Measurements from ENCODE around the gene TMEM53.
"Not testable (repeated sequence)": the region's sequence is repeated elsewhere in the genome, so short reads cannot be mapped to it uniquely, and the experiment has no call there.

Gene TMEM53

GRCh38 chr1:44705938-44706337, 31.7 kb upstream of the TMEM53 start:
- CTCF ChIA-PET = interaction anchor here (1.3 kb wide), 1 partner anchor 25 kb away, joined by 4 read pairs; the partner anchor contains the start of gene RNU5D-1
- TF ChIP-seq TARDBP (IDR thresholded peaks at IDR 0.05) (no peak), LEF1 (IDR thresholded peaks at IDR 0.05; ENCODE audit: borderline replicate concordance) (no peak), FOXM1 (IDR thresholded peaks at IDR 0.05; ENCODE audit: borderline replicate concordance) (no peak), L3MBTL2 (conservative IDR thresholded peaks at IDR 0.05) (no peak), CTBP1 (IDR thresholded peaks at IDR 0.05; ENCODE audit: borderline replicate concordance) (no peak), ZNF384 (IDR thresholded peaks at IDR 0.05) (no peak), SUZ12 (IDR thresholded peaks at IDR 0.05) (no peak)
- TF ChIP-seq, protein P1, sequence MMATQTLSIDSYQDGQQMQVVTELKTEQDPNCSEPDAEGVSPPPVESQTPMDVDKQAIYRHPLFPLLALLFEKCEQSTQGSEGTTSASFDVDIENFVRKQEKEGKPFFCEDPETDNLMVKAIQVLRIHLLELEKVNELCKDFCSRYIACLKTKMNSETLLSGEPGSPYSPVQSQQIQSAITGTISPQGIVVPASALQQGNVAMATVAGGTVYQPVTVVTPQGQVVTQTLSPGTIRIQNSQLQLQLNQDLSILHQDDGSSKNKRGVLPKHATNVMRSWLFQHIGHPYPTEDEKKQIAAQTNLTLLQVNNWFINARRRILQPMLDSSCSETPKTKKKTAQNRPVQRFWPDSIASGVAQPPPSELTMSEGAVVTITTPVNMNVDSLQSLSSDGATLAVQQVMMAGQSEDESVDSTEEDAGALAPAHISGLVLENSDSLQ (IDR thresholded peaks at IDR 0.05) = no peak
- POLR2A ChIA-PET = interaction anchor here (0.6 to 2.6 kb wide), 2 partner anchors 15 to 18 kb away, joined by 3 to 8 read pairs; no protein-coding TSS in a partner anchor
- no peak for DNase-seq (ENCODE audit: extremely low spot score)

DNA sequence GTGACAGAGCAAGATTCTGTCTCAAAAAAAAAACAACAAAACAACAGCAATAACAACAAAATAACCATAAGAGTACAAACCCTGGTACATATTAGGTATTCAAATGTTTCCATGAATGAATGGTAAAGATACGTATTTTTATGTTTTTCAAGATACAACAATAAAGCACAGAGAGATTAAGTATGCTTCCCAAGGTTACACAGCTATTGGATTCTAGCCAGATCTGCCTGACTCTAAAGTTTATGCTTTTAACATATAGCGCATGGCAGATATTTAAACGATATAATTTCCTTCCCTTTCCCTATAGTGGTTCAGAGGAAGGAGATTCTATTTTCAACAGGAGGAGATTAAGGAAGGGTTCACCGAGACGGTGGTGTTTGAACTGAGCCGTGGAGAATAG, 31.2 kb upstream of the TMEM53 start:
- ChIA-PET POLR2A (interaction anchor here (2.6 kb wide), 1 partner anchor 16 kb away, joined by 8 read pairs; no protein-coding TSS in a partner anchor), CTCF (interaction anchor here (0.6 kb wide), 1 partner anchor 18 kb away, joined by 3 read pairs; no protein-coding TSS in a partner anchor)
- no peak for TF ChIP-seq L3MBTL2 (conservative IDR thresholded peaks at IDR 0.05)
- TF ChIP-seq HDGF (IDR thresholded peaks at IDR 0.05; ENCODE audit: borderline replicate concordance) = no peak
- no peak for TF ChIP-seq ARNT (IDR thresholded peaks at IDR 0.05)
- no peak for TF ChIP-seq BHLHE40 (IDR thresholded peaks at IDR 0.05; ENCODE audit: borderline replicate concordance)
- no peak for TF ChIP-seq FOXA1 (IDR thresholded peaks at IDR 0.05)
- TF ChIP-seq NFRKB (IDR thresholded peaks at IDR 0.05) = no peak
- TF ChIP-seq, protein P1 (IDR thresholded peaks at IDR 0.05) = no peak
- no peak for TF ChIP-seq SP1 (IDR thresholded peaks at IDR 0.05)
- TF ChIP-seq LEF1 (IDR thresholded peaks at IDR 0.05; ENCODE audit: borderline replicate concordance) = no peak
- no peak for TF ChIP-seq TARDBP (IDR thresholded peaks at IDR 0.05)
- no peak for TF ChIP-seq FOXM1 (IDR thresholded peaks at IDR 0.05; ENCODE audit: borderline replicate concordance)
- TF ChIP-seq ZNF384 (IDR thresholded peaks at IDR 0.05) = no peak
- no peak for TF ChIP-seq SUZ12 (IDR thresholded peaks at IDR 0.05)
- DNase-seq (ENCODE audit: extremely low spot score) = no peak

- ChIA-PET CTCF (interaction anchor here (0.7 to 1.6 kb wide), 2 partner anchors 16 to 49 kb away, joined by 3 to 4 read pairs; no protein-coding TSS in a partner anchor), POLR2A (interaction anchor here (2.8 kb wide), 1 partner anchor 21 kb away, joined by 10 read pairs; no protein-coding TSS in a partner anchor)
- TF ChIP-seq HDGF (IDR thresholded peaks at IDR 0.05; ENCODE audit: borderline replicate concordance) = no peak
- no peak for TF ChIP-seq CTBP1 (IDR thresholded peaks at IDR 0.05; ENCODE audit: borderline replicate concordance)
- TF ChIP-seq TARDBP (IDR thresholded peaks at IDR 0.05) = no peak
- TF ChIP-seq ELF4 (IDR thresholded peaks at IDR 0.05) = no peak
- no peak for TF ChIP-seq LEF1 (IDR thresholded peaks at IDR 0.05; ENCODE audit: borderline replicate concordance)
- TF ChIP-seq NFRKB (IDR thresholded peaks at IDR 0.05) = no peak
- no peak for TF ChIP-seq FOXK2 (IDR thresholded peaks at IDR 0.05)
- TF ChIP-seq FOXM1 (IDR thresholded peaks at IDR 0.05; ENCODE audit: borderline replicate concordance) = no peak
- no peak for TF ChIP-seq ZNF384 (IDR thresholded peaks at IDR 0.05)
- TF ChIP-seq, protein P1 (IDR thresholded peaks at IDR 0.05) = no peak
- TF ChIP-seq FOXA1 (IDR thresholded peaks at IDR 0.05) = no peak
- TF ChIP-seq SUZ12 (IDR thresholded peaks at IDR 0.05) = no peak
- TF ChIP-seq L3MBTL2 (conservative IDR thresholded peaks at IDR 0.05) = no peak
- no peak for TF ChIP-seq SP1 (IDR thresholded peaks at IDR 0.05)
- no peak for TF ChIP-seq BHLHE40 (IDR thresholded peaks at IDR 0.05; ENCODE audit: borderline replicate concordance)
- no peak for TF ChIP-seq ARNT (IDR thresholded peaks at IDR 0.05)
- DNase-seq (ENCODE audit: extremely low spot score) = no peak
Measured at GRCh38 chr1:44701141-44701573, 26.9 kb upstream of the TMEM53 start.

GRCh38 chr1:44700573-44700972, 26.3 kb upstream of the TMEM53 start:
- POLR2A ChIA-PET = interaction anchor here (2.8 kb wide), 1 partner anchor 21 kb away, joined by 10 read pairs; no protein-coding TSS in a partner anchor
- no peak for DNase-seq (ENCODE audit: extremely low spot score)
- no peak for TF ChIP-seq L3MBTL2 (conservative IDR thresholded peaks at IDR 0.05)
- TF ChIP-seq HDGF (IDR thresholded peaks at IDR 0.05; ENCODE audit: borderline replicate concordance) = no peak
- no peak for TF ChIP-seq FOXA1 (IDR thresholded peaks at IDR 0.05)
- TF ChIP-seq SUZ12 (IDR thresholded peaks at IDR 0.05) = no peak
- TF ChIP-seq, protein P1 (IDR thresholded peaks at IDR 0.05) = no peak
- TF ChIP-seq FOXM1 (IDR thresholded peaks at IDR 0.05; ENCODE audit: borderline replicate concordance) = no peak
- TF ChIP-seq NFRKB (IDR thresholded peaks at IDR 0.05) = no peak
- no peak for TF ChIP-seq LEF1 (IDR thresholded peaks at IDR 0.05; ENCODE audit: borderline replicate concordance)
- CTCF ChIA-PET = interaction anchor here (0.7 to 1.6 kb wide), 2 partner anchors 17 to 48 kb away, joined by 3 to 4 read pairs; no protein-coding TSS in a partner anchor

DNA sequence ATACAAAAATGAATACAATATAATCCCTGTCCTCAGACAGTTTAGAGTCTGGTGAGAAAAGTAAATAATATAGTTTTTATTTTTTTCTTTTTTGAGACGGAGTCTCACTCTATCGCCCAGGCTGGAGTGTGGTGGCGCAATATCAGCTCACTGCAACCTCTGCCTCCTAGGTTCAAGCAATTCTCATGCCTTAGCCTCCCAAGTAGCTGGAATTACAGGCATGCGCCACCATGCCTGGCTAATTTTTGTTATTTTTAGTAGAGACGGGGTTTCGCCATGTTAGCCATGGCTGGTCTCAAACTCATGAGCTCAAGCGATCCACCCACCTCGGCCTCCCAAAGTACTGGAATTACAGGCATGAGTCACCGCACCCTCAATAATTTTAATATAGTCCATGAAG, 25.1 kb upstream of the TMEM53 start:
- DNase-seq (ENCODE audit: extremely low spot score); CTCF ChIA-PET: not testable (repeated sequence)

GRCh38 chr1:44698138-44698537, 23.9 kb upstream of the TMEM53 start:
- no peak for TF ChIP-seq FOXA1 (IDR thresholded peaks at IDR 0.05)
- TF ChIP-seq ELF4 (IDR thresholded peaks at IDR 0.05) = no peak
- TF ChIP-seq, protein P1 (IDR thresholded peaks at IDR 0.05) = no peak
- TF ChIP-seq NFRKB (IDR thresholded peaks at IDR 0.05) = no peak
- no peak for TF ChIP-seq CTBP1 (IDR thresholded peaks at IDR 0.05; ENCODE audit: borderline replicate concordance)
- TF ChIP-seq ZNF384 (IDR thresholded peaks at IDR 0.05) = no peak
- TF ChIP-seq FOXK2 (IDR thresholded peaks at IDR 0.05) = no peak
- TF ChIP-seq FOXM1 (IDR thresholded peaks at IDR 0.05; ENCODE audit: borderline replicate concordance) = no peak
- no peak for TF ChIP-seq TARDBP (IDR thresholded peaks at IDR 0.05)
- no peak for TF ChIP-seq SP1 (IDR thresholded peaks at IDR 0.05)
- TF ChIP-seq LEF1 (IDR thresholded peaks at IDR 0.05; ENCODE audit: borderline replicate concordance) = no peak
- TF ChIP-seq L3MBTL2 (conservative IDR thresholded peaks at IDR 0.05) = no peak
- no peak for DNase-seq (ENCODE audit: extremely low spot score)
- ChIA-PET CTCF (no interaction called here), POLR2A (interaction anchor here (3.1 kb wide), 1 partner anchor 24 kb away, joined by 13 read pairs; no protein-coding TSS in a partner anchor)

More for the DNA sequence above, 25.1 kb upstream of the TMEM53 start:
- POLR2A ChIA-PET = not testable (repeated sequence)
